Left kidney (tissue), 2 donors: ENCODE measurements around the gene KEL. TPM values are rescaled to one million over a fixed set of nuclear protein-coding genes. Genes with fewer than 3 reads are reported as not detected.

ENCODE experiments used
- DNase-seq: peaks from one replicate; pipeline ENCODE4 v3.0.0-alpha.2; 2013
- polyA plus RNA-seq: library from polyadenylated mRNA; unstranded; fragments of 120-200 nt; gene quantifications from one replicate; pipeline ENCODE4 v1.2.1, GENCODE V29; 2013; ENCODE audit not compliant: insufficient read length

KEL gene
- polyA plus RNA-seq, 1 donor = 3.8 TPM

DNA sequence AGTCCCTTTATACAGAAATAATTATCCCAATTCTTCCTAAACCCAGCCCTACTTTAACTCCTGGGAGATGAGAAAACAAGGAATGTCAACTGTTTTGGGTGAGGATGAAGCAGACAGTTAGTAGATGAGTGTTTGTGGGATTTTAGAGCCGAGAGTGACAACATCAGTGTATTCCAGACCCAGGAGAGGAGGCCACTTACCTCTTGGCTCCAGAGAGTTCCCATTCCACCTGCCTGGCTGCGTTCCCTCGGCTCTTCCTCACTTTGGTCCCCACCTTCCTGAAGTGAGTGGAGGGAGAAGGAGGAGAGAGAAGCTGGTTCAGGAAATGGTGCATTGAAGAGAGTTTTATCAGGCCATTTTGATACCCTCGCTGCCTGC lies 579 bp downstream of the KEL start:
- DNase-seq = no peak

DNA sequence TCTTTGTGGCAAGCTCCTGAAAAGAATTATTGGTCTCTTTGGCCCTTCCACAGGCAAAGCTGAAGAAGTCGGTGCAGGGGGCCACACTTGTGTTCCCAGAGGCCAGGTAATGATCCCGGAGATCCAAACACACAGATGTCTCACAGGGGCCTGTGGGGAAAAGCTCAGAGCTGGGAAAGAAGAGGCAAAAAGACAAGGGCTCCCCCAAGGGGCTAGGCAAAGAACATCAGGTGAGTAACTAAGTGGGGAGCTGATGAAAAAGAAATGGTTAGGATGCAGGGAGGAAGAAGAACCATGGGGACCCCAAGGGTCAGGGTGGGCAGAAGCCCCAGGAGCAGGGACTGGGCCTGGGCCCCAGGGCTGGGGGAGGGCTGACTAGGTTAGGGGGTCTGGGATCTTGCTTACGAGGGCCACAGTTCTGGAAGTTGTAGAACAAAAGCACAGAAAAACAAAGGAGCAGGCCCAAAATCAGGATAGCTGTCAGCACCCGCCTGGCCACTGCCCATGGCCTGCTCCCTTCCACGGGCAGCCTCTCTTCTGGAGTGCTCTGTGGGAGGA lies 1.1 kb downstream of the KEL start:
- DNase-seq = no peak

DNA sequence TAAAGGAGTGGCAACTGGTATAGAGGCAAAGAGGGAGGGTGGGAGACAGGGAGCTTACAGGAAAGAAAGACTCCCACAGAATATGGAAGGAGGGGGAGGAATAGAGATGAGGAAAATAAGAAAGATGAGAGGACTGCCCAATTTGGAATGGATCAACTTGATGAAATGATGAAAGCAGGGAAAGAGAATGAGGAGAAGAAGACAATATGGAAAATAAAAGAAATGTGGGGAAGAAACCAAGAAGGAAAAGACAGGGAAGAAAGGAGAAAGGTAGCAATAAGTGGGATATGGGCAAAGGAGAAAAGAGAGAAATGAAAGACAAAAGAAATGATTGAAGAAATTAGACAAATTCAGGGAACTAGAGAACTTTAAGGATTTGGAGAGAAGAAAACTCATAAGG lies 3.0 kb downstream of the KEL start:
- no peak for DNase-seq

DNA sequence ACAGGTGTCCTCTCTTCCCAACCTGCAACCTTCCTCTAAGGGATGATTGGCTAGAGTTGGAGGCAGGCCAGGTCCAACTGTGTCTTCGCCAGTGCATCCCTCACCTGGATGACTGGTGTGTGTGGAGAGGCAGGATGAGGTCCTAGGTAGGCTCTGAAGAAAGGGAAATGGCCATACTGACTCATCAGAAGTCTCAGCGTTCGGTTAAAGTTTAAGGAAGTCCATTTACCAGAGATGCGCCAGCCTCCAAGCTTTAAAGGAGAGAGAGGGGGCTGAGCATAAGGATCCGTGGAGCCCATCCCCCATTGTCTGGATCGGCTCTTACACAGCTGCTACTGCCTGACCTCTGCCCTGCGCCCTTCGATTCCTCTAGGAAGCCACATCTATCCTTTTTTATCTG lies 4.4 kb downstream of the KEL start:
- DNase-seq = no peak

DNA sequence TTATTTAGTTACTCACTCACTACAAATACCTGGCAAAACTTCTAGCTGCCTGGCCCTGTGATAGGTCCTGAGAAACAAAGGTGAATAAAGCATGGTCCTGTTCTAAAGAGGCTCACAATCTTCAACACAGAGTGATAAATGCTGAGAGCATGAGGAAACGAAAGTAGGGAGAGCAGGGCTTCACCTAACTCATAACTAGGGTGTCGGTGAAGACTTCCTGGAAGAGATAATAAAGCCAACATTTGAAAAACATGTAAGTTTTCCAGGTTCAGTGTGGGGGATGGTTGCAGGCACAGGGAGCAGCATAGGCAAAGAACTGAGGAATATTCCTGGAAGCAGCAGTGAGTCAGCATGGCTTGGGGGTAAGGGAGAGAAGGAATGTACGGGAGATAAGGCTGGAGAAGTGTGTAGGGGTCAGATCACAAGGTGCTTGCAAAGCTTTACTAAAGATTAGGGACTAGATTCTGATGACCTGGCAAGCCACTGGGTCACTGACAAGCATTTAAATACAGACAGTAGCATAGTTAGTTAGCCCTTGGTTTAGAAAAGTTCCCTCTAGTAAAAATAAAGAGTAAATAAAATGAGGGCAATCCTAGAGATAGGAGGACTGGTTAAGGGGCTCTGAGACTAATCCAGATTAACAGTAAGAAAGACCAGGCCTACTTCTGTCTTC lies 5.1 kb downstream of the KEL start:
- DNase-seq = no peak

DNA sequence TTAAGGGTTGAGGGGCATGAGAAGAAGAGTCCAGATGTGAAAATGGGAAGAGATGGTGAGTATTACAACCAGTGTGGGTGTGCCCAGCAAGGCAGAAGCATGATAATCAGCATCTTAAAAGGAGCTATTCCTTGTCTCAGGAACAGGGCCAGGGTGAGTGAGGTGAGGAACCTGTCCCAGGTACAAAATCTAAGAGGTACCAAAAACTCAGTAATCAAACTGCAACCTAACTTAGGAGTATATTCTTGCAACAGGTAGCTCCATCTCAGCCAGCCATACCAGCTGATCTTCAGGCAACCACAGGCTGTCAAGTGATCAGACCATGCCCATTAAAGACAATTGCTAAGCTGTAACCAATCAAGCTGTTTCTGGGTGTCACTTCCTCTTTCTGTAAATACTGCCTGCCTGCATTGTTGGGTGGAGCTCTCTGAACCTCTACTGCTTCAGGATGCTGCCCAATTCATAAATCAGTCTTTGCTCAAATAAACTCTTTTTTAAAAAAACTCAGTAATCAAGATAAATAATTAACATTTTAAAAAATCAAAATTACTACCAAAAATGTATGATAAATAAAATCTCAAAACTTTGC lies 7.4 kb downstream of the KEL start:
- DNase-seq = no peak

DNA sequence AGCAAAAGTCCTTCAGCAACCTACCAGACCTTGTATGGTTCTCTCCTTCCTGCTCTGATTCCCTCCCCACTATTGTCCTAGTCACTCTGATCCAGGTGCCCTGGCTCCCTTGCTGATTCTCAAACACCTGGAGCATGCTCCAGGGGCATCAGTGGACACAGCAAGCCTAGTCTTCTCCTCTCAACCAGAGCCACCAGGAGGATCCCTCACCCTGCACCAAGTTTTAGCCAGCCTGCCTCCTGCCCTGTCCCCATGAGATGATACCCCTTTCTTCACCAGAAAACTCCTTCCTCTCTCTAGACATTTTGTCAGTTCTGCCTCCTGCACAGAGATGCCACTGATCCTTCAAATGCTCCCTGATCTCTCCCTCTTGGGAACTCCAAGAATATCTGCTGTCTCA lies 11.9 kb downstream of the KEL start:
- no peak for DNase-seq

DNA sequence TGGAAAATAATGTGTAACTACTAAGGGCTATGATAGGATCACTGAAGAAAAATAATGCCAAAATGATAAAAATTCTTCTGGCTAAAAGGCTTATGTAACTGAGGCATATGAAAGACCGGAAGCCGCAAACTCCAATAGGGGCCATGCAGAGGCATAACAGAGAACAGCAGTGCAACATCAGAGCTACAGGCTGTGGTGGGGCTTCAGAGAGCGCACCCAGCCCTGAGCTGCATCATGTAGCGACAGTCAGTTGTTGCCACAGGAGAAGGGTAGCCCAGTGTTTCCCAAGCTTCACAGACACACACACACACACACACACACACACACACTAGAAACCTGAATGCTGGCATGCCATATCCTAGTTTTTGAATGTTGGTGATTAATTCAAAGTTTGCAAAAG lies 13.6 kb downstream of the KEL start:
- DNase-seq = no peak

DNA sequence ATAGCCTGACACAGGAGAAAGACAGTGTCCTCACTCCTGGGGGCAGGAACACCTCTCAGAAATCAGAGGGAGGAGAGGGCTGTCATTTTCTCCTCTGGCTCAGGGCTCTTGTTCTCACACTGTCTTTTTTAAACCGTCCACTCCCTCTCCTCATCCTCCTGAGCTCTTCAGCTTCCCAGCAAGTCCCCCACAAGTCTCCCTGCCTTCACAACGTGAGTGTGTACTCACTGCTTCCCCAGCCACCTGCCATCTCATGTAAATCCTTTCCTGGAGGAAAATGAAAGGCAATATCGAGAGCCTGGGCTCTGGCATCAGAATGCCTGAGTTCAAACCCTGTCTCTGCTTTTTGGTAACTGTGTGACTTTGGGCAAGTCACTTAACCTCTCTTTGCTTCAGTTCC lies 17.2 kb downstream of the KEL start:
- DNase-seq = no peak

DNA sequence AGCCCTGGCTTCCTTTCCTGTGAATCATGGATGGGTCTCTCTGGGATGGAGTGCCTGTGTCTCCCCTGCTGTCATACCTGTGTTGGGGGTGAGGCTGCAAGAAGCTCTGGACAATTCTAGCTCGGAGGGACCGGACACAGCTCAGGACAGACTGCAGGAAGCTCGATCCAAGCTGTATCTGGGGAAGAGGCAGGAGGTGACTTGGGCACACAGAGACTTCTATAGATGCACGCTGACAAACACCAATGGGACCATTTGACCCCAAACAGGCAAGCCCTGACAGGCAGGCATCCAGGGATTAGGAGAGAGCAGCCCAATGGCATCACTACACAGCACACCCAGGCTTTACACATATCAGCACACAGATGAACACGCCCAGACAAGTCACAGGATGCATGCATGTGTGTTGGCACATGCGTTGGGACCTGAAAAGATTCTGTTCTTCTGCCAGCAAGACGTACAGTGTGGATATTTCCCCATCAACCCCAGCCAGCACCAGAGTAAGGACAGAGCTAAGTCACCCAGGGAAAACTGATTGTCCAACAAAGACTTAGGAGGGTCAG lies 18.4 kb downstream of the KEL start:
- DNase-seq = no peak

DNA sequence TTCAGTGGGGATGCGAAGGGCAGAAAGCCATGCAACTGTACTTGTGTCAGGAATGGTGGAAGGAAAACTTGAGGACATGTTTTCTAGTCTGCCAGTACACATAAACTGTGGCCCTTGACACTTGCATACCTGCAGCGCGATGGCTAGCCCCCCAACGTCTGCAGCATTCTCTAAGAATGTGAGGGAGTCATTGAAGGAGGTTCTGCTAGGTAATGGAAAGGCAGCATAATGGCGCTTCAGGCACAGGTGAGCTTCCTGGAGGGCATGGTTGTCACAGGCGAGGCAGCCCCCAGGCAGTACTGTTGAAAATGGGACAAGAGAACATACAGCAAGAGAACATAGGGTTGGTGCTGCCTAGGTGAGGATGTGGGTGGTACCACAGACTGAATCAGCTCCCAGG lies 19.4 kb downstream of the KEL start:
- no peak for DNase-seq

DNA sequence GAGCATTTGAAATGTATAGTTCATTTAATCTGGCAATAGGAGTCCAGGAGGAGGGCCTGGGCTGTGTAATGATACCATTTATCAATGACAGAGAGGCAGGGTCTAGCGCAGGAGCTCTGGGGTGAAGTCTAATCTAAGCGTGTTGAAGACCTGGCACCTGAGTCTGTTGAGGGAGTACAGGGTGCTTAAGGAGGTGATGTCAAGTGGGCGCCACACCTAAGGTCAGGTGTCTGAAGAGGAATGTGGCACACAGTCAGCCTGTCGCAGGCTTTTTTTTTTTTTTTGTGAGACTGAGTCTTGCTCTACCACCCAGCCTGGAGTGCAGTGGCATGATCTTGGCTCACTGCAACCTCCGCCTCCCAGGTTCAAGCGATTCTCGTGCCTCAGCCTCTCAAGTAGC lies 20.6 kb downstream of the KEL start:
- DNase-seq = no peak

DNA sequence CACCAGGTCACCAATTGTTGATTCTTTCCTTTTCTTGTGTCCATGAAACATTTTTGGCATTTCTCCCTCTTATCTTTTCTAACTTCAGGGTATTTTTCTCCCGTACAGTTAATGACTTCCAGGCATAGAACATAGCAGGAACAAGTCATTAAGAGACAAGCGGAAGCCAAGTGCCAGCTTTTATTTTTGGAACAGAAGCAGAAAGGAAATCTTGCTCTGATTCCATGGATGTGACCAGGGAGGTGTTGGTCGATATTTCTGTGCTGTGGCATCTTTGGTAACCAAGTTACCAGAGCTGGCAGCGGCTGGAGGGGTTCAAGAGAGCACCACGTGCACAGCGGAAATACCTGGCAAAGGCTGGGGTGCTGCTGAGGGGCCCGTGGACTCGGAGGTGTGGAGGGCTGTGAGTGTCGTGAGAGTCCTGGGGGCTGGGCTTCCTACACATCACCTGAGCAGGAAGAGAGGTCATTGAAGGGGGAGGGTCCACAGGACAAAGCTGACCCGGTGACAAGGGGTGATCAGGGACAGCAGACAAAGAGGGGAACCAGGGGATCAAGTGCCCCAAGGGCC lies 21.1 kb downstream of the KEL start:
- DNase-seq = no peak

DNA sequence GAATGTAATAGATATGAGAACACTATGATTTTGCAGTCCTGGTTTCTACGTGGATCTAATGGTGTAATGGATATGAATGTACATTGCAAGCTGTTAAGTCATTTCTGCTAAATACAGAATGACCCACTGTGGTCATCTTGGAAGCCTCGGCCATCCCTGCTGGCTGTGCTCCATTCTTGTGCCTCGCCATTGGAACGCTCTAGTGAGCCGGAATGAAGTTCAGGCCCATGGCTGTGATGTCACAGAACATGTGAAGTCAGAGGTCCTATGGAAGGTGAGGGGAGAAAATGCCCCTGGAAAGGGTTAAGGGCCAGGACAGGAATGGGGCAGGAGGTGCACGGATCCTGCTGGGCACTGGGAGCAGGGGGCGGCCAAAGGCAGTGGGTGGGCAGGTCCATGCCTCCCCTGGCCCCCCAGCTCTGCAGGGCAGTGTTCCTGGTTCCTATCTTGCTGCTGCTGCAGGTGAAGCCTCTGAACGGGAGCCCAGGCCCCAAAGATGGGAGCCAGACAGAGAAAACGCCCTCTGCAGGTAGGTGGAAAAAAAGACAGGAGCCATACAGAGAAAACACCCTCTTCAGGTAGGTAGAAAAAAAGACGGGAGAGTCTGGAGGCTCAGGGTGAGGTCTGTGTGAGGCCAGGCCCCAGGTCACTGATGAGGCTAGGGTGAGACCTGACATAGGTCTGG lies 22.8 kb downstream of the KEL start, which contains the start of gene LLCFC1:
LLCFC1 (plus strand) TSS at position 259 of the 685 bp plus-strand sequence; CDS start at position 397, 138 bp downstream.
- DNase-seq = no peak

DNA sequence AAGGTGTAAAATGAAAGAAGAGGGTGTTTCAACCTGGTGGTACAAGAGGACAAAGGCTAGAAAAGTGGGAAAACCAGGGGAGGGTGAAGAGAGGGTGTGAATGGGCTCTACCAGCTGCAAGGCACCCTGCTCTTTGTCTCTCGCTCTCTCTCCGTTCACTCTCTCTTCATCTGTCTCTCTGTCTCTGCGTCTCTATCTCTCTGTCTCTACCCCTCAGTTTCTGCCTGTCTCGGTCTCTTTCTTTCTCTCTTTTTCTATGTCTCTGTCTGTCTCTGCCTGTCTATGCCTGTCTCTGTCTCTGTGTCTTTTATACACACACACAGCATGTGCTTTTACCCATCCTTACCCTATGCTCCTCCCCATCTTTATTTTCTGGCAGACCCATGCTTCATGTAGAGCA lies 23.6 kb downstream of the KEL start:
- DNase-seq = no peak

DNA sequence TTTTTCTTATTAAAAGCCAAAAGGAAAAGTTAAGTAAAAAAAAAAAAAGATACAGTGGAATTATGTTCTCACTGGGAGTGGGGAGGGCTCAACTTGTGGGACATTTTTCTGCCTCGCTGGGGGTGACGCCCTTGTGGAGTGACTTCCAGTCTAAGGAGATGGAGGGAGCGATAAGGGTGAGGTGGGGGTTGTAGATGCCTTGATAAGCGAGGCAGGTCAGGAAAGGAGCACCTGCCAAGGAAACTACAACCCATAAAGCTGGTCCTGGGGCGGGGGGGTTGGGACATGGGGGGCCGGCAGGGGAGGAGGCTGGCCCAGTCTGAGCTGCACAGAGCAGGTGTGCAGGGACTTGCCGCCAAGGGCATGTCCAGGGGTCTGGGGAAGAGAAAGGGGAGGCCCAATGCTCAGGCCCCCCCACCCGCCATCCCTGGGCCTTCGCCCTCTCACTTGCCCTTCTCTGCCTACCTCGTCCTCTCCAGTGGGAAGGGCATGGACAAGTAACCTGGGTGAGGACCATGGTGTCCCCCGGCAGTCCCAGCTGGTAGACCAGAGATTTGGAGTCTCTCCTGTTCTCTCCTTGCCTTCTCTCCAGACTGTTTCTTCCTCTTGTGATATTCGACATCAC lies 26.1 kb downstream of the KEL start:
- no peak for DNase-seq

DNA sequence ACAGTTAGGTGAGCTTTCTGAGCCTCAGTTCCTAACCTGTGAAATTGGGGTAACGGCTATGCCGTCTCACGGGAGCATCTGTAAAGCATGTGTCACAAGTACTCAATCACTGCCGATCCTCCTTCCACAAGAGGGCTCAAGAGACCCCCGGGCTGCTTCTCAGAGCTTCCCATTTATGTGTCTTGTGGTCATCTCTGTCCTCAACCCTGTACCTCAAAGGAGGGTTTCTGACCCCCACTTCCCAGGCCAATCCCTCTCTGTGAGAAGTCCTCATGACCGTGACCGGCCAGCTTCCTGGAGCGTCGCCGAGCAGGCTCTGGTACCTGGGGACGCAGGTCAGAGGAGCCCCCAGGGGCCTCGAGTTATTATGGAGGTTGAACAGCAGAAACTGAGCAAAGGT lies 28.1 kb downstream of the KEL start:
- DNase-seq = no peak

DNA sequence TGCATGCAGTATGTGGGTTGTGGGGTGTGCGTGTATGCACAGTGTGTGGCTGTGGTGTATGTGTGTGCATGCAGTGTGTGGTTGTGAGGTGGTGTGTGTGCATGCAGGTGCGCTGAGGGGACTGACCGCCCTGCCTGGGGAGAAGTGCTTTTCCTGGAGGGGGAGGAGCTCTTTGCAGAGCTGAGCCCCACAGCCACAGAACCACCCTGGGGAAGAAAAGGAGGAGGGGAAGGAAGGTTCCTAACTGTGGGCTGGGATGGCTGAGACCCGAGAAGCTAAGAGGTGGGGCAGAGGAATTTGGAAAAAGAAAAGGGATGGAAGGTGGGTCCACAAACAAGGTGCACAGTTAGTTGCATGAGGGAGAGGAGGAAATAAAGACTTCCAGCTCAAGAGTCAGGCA lies 28.5 kb downstream of the KEL start, which contains the start of gene TRPV5:
TRPV5 (minus strand) TSS at position 123 of the 400 bp plus-strand sequence. CDS start 287 bp downstream, outside the sequence.
- no peak for DNase-seq

DNA sequence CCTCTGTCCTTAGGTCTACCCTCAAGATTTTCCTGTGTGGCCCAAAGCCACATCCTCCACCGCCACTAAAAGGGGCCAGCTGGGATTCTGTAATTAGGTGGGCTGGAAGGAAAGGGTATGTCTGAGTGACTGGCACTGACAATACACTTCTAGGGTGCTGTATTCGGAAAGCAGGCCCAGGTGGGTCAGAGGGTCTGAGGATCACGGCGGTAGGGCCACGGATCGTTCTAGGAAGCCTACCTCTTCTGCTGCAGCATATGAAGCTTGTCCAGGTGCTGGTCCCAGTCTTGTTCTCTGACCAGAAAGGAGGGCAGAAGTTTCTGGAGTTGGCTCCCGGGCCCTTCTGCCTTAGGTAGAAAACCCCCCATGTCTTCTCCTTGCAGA lies 29.1 kb downstream of the KEL start:
- no peak for DNase-seq

DNA sequence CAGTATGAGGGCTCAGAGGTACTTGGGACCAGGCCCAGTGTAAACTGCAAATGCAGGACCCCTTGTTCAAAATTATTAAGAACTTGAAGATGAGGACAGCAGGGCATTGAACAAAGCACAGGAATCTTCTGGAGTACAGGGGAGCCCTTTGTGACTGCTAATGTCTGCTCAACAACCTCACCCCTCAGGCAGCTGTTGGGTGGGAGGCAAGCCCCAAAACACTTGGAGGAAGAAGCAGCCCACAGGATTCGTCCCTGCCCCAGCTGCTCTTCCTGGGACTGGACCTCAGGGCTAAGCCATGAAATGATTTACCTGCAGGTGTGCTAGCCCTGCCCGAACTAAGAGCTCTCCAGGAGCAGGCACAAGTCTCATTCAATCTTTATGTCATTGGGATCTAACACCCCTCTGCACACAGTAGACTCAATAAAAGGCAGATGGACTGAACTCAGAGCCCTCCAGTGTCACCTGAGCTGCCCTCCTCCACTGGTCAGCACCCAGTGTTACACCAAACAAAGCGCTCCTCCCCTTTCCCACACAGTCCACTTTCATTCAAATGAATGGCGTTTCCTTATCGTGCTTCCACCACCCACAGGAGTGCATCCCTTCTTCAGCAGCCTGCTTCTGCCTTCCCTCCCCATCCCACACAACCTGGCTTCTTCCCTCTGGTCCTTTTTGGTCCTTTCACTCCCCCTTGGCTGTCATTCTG lies 29.6 kb downstream of the KEL start:
- no peak for DNase-seq

DNA sequence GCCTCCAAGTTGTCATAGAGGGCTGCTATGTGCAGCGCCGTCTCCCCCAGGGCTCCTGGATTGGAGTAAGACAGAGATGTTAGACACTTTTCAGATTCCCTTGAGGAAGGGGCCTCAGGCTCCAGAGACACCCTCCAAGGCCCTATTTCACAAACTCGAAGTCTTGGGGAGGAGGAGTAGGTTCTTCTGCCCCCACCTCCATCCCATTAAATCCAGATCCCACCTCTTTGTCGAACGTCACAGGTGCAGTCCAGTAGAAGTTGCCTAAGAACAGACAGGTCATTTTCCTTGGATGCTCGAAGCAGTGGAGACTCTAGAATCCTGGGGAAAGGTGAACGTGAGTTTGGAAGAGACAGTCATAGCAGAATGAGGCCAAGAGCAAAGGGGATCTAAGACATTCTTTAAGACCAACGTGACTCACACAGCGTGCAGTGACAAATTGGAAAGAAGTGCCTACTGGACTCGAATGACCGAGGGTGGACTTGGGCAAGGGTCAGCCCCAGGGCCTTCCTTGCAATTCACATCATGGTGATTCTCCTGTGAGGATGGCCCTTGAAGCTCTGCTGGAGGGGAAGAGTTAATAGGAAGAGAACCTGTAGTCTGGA lies 31.9 kb downstream of the KEL start:
- DNase-seq = no peak
